GM19239 (cell line): Measurements from ENCODE around the gene PGF.

Source experiments
- DNase-seq: peaks from one replicate; pipeline ENCODE4 v3.0.0; 2011; ENCODE audit warnings: low spot score; ENCODE audit not compliant: insufficient read length
- FAIRE-seq: peaks from 2 replicates; lab custom pipeline; 2011; peaks lifted over from hg19 to GRCh38; lab: Jason Lieb, UNC

Gene PGF

DNA sequence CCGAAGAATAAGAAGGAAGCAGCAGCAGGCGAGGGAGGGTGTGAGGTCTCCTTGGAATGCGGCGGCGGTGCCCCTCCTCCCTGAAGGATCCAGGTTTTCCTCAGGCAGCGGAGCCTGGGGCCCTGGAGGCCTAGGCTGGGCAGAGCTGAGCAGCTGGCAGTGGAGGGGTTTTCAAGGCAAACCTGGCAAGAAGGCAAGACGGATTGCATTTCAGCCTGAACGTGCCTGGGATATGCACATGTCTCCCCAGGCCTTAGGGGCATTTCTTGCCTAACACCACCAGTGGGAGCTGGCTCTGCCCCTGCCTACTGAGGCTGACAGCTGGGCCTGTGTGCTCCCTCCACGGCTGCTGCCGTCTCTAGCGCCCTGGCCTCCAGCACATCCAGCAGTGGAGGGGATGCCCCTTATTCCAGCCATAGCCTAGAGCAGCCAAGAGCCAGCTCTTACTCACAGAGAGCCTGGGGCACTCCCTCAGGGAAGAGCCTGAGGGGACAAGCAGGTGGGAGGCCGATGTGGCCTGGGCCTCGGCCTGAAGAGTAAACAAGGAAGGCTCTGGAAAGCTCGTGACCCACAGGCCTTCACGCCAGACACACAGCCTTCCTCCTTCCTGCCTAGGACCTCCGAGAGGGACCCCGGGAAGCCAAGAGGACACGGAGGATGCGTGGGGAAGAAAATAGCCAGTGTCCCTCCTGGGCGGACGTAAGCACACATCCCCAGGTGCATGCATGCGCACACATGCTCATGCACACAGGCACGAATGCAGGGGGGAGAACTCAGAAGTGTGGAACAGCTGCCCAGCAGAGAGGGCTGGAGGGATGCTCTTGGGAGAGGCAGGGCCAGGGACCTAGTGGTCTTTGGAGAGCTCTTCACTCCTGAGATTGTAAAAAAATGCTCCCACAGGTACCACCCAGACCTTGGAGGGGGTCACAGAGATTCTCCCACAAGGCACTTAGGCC lies 24.3 kb upstream of the PGF start:
- DNase-seq (no peak), FAIRE-seq (no peak)

GRCh38 chr14:74979029-74979428 lies 23.6 kb upstream of the PGF start:
- FAIRE-seq (no peak), DNase-seq (no peak)

DNA sequence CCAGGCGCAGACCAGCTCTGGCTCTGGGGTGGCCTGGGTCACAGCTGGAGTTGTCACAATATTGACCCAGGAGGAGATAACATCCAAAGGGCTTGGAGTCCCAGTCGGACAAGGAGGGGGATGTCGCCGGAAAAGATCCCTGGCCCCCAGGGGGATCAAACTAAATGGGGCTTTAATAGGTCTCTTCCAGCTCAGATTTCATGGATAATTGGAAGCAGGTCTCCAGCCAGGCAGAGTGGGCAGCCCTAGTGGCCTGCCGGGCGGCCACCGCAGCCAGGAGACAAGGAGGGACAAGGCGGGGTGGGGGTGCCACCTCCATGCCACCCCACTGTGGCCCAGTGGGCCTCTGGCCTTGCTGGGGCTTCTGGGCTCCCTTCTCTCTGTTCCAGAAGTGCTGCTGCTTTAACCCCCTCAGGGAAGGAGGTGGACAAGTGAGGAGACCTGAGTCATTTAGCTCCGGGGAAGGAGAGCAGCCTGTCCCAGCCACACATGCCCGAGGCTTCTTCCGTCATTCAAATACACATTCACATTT lies 23.1 kb upstream of the PGF start:
- no peak for DNase-seq
- no peak for FAIRE-seq

DNA sequence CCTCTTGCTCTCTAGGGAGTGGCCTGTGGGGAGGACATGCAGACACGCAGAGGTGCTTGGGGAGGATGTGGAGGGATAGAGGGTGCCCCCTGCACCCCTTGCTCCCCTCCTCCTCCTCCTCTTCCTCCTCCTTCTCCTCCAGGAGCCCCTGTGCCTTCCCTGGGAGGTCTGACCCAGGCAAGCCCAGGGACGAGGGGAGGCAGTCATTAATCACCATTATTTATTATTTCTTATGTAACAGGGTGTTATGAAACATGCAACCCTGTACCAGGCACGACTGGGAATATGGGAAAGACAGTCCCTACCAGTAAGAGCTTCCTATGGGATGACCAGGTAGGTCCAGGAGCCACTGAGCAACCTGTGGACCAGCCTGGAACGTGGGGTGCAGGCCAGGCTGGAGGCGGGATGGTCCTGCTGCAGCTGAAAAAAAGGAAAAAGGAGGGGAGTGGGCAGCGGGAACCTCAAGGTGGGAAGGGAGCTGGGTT lies 22.5 kb upstream of the PGF start:
- DNase-seq (no peak), FAIRE-seq (no peak)

GRCh38 chr14:74977164-74977900 lies 21.9 kb upstream of the PGF start:
- DNase-seq (no peak), FAIRE-seq (no peak)

- DNase-seq (no peak), FAIRE-seq (no peak)
These were observed 21.1 kb upstream of the PGF start for GRCh38 chr14:74976264-74977113.

DNA sequence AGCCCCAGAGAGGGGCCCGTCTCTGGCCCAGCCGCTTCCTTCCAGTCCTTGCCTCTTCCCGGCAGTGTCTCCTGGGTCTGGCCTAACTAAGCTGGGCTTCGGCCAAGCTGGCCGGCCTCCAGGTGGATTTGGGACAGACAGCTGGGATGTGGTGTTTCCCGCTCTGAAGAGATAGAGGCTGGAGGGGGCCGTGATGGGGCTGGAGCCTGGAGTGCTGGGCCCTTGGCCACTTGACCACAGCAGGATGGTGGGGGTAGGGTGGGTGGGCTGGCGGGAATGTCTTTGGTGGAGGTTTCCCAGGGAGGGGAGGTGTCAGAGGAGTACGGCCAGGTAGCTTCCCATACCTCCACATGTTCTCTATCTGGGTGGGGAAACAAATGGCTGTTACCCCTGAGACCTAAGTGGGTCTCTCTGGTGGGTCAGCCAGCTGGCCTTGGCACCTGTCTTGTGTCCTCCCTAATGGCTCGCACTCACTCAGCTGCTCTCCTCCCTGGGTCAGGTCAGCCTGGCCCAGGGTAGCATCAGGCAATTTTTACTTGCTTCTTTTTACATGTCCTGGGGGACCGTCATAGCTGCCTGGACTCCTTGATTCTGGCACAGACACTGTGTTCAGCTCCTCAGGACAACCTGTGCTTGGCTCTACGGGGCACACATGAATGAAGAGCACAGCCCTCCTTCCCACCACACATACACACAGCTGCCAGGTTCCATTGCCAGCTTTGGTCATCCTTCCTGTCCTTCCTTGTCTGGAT lies 19.8 kb upstream of the PGF start:
- no peak for DNase-seq
- FAIRE-seq, result no peak

GRCh38 chr14:74974364-74975058 lies 19.1 kb upstream of the PGF start:
- DNase-seq, result no peak
- no peak for FAIRE-seq

GRCh38 chr14:74973905-74974363 lies 18.5 kb upstream of the PGF start:
- no peak for DNase-seq
- FAIRE-seq, result no peak

GRCh38 chr14:74973003-74973653 lies 17.7 kb upstream of the PGF start:
- DNase-seq (peak; percentile 30), FAIRE-seq (no peak)

- FAIRE-seq (no peak), DNase-seq (no peak)
These were observed 13.4 kb upstream of the PGF start for GRCh38 chr14:74968811-74969210.

DNA sequence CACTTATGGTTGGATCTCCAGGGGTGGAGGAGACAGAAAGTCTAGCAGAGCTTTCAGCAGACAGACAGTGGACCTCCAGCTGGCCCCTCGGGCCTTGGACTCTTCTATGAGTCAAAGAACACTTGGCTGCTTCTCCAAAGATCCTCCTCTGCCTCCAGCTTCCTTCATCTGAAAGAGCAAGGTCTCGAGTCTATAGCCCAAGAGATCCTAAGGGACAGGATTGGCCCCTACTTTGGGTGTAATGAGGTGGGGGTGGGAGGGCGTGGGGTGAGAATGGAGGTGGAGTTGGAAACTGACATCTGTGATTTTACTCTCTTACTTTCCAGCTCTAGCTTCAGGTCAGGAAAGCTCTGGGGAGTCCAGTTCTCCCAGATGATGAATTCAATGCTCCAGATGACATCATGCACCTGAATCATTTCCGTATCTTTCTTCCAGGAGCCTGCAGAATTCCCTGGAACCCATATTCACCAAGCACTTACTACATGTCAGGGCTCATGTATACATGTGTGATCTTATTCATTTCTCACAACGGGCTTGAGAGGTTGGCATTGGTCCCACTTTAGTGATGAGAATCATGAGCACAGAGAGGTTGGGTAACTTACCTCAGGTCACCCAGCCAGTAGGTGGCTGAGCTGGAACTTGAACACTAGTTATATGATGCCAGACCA lies 10.2 kb upstream of the PGF start:
- FAIRE-seq (no peak), DNase-seq (no peak)

DNA sequence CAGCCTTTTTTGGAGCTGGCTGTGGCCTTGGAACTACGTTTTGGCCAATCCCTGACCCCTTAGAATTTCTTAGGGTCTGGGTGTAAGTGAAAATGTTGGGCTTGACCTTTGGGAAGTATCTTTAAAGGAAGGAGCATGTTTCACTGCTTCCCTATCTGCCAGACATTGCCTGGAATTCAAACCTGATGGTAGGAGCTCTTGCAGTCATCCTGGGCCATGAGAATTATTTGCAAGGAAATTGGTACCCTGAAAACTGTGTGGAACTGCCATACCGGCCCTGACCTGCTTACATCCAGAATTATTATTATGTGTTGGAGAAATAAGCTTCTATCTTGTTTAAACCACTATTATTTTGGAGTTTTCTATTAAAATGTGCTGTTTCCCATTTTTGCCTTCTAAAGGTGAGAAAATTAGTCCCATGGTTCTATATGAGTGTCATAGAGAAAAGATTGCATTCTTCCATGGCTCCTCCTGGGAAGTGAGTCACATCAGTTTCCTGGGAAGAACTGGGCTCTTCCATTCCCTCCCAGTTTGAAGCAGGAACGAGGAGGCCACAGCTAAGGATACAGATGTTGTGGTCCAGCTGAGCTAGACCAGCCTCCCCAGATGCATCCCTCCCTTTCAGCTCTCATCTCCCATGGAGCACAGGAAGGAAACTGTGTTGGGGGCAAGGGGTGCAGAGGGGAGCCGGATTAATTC lies 9.5 kb upstream of the PGF start:
- DNase-seq (no peak), FAIRE-seq (no peak)

- DNase-seq, result no peak
- FAIRE-seq, result no peak
These were observed 8.4 kb upstream of the PGF start for GRCh38 chr14:74963705-74964271.

GRCh38 chr14:74963178-74963704 lies 7.8 kb upstream of the PGF start:
- no peak for DNase-seq
- no peak for FAIRE-seq

- DNase-seq (no peak), FAIRE-seq (no peak)
These were observed 7.1 kb upstream of the PGF start for GRCh38 chr14:74962493-74962892.

DNA sequence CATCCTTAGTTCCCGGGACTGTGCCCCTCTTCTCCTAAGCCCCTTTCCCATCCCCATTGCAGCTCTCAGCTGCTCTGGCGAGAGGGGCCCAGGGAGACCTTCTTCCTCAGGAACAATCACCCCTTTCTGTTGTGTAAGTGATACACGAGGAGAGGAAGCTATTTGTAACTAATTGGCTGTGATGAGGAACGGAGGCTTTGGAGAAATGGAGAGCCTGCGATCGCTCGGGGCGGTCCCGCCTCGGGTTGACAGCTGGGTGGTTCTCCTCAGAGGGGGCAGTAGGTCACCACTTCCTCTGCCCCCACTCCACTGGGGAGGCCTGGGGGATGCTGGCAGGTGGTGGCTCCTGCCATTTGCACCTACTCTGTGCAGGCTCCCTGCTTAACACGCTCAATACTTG lies 6.6 kb upstream of the PGF start:
- no peak for FAIRE-seq

More for the DNA sequence above, 6.6 kb upstream of the PGF start:
- DNase-seq, result no peak
